Effector memory CD4-positive, alpha-beta T cell (primary cell): ENCODE data around the gene SCN2A.

Experiments
- DNase-seq, 3 donors: peaks; one replicate each; pipeline ENCODE4 v3.0.0-alpha.2; 2020
- H3K27ac ChIP-seq: 2 replicates; pipeline ENCODE4 v1.7.0; 2013; ENCODE audit warnings: mild to moderate bottlenecking, low read length, moderate library complexity; ENCODE audit not compliant: insufficient read depth, poor library complexity, severe bottlenecking
- H3K27me3 ChIP-seq: replicated peaks from 2 replicates; pipeline ENCODE4 v1.7.0; 2013; ENCODE audit warnings: mild to moderate bottlenecking, low read length; ENCODE audit not compliant: insufficient read depth, control insufficient read depth, poor library complexity, severe bottlenecking
- H3K36me3 ChIP-seq: 2 replicates; pipeline ENCODE4 v1.7.0; 2013; ENCODE audit warnings: mild to moderate bottlenecking, low read length, moderate library complexity; ENCODE audit not compliant: control insufficient read depth, insufficient read depth
- H3K4me1 ChIP-seq: 2 replicates; pipeline ENCODE4 v1.7.0; 2013; ENCODE audit warnings: low read length, mild to moderate bottlenecking; ENCODE audit not compliant: control insufficient read depth, insufficient read depth, poor library complexity, severe bottlenecking
- H3K4me3 ChIP-seq: 2 replicates; pipeline ENCODE4 v1.7.0; 2013; ENCODE audit warnings: low read length, low read depth, mild to moderate bottlenecking; ENCODE audit not compliant: insufficient read depth, poor library complexity, severe bottlenecking
- H3K9me3 ChIP-seq: 2 replicates; pipeline ENCODE4 v1.7.0; 2013; ENCODE audit warnings: mild to moderate bottlenecking, low read length, moderate library complexity; ENCODE audit not compliant: control insufficient read depth

SCN2A gene

GRCh38 chr2:165277295-165277694, 38.1 kb downstream of the SCN2A start:
- H3K27me3 ChIP-seq, result no peaks in the 10 kb centered on the region
- H3K4me1 ChIP-seq, result no peaks in the 10 kb centered on the region
- DNase-seq, result no peak
- no peaks in the 10 kb centered on the region for H3K9me3 ChIP-seq
- no peaks in the 10 kb centered on the region for H3K36me3 ChIP-seq
- no peak overlapping the region for H3K27ac ChIP-seq
- no peak overlapping the region for H3K4me3 ChIP-seq

DNA sequence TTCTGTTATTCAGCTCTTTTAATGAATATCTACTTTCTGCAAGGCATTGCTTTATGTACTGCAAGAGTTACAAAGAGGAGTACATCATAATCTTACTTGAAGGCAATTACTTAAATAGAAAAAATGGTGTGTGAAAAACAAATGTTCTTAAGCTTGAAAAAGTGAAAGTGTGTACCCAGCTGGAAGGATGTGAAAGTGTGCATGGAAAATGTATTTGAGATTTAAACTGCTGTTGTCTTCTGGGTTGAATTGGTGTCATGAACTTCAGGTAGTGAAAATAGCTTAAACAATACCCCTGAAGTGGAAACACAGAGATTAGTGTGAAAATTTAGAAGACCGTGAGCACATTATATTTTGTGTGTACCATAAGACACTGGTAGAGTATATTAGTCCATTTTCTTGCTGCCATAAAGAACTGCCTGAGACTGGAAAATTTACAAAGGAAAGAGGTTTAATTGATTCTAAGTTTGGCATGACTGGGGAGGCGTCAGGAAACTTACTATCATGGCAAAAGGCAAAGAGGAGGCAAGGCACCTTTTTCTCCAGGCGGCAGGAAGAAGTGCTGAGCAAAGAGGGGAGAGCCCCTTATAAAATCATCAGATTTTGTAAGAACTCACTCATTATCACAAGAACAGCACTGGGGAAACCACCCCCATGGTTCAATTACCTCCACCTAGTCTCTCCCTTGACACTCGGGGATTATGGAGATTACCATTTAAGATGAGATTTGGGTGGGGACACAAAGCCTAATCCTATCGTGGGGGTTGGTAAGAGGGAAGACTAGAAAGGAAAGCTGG, 38.8 kb downstream of the SCN2A start:
- Histone ChIP-seq H3K9me3 (no peaks in the 10 kb centered on the region), H3K36me3 (no peaks in the 10 kb centered on the region), H3K27me3 (no peaks in the 10 kb centered on the region), H3K4me1 (no peaks in the 10 kb centered on the region), H3K4me3 (no peak overlapping the region), H3K27ac (no peak overlapping the region)
- no peak for DNase-seq

GRCh38 chr2:165280356-165280755, 41.1 kb downstream of the SCN2A start:
- H3K4me1 ChIP-seq, result no peaks in the 10 kb centered on the region
- no peaks in the 10 kb centered on the region for H3K27me3 ChIP-seq
- DNase-seq, result no peak
- H3K4me3 ChIP-seq, result no peak overlapping the region
- H3K27ac ChIP-seq, result no peak overlapping the region
- H3K9me3 ChIP-seq, result no peaks in the 10 kb centered on the region
- no peaks in the 10 kb centered on the region for H3K36me3 ChIP-seq

- Histone ChIP-seq H3K36me3 (no peaks in the 10 kb centered on the region), H3K4me1 (no peaks in the 10 kb centered on the region), H3K4me3 (no peak overlapping the region), H3K27ac (no peak overlapping the region), H3K27me3 (no peaks in the 10 kb centered on the region), H3K9me3 (no peaks in the 10 kb centered on the region)
- no peak for DNase-seq
These were observed 42.2 kb downstream of the SCN2A start for GRCh38 chr2:165281387-165281786.

GRCh38 chr2:165283342-165283741, 44.1 kb downstream of the SCN2A start:
- H3K27me3 ChIP-seq, result no peaks in the 10 kb centered on the region
- no peaks in the 10 kb centered on the region for H3K36me3 ChIP-seq
- no peaks in the 10 kb centered on the region for H3K4me1 ChIP-seq
- no peak overlapping the region for H3K4me3 ChIP-seq
- DNase-seq, result no peak
- no peak overlapping the region for H3K27ac ChIP-seq
- no peaks in the 10 kb centered on the region for H3K9me3 ChIP-seq

- Histone ChIP-seq H3K4me1 (no peaks in the 10 kb centered on the region), H3K27me3 (no peaks in the 10 kb centered on the region), H3K27ac (no peak overlapping the region), H3K4me3 (no peak overlapping the region), H3K36me3 (no peaks in the 10 kb centered on the region), H3K9me3 (no peaks in the 10 kb centered on the region)
- DNase-seq, result no peak
These were observed 48.0 kb downstream of the SCN2A start for GRCh38 chr2:165287094-165287778.

DNA sequence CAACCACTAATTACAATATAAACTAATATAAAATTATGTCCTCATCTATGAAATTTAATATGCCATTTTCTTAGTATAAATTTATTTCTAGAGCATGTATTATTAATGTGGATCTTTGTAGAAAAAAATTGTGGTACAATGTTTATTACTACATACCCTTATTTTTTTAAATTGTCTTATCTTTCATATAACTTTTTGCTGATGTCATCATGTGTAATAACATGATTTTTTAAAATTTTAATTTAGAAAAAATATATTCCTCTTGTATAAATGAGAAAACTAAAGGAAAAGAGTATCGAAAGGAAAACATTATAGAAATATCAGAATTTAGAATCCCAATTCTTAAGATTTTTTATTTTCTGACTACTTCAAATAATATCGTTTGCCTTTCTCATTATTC, 49.9 kb downstream of the SCN2A start:
- H3K4me1 ChIP-seq, result no peaks in the 10 kb centered on the region
- DNase-seq, result no peak
- no peaks in the 10 kb centered on the region for H3K9me3 ChIP-seq
- no peaks in the 10 kb centered on the region for H3K27me3 ChIP-seq
- no peaks in the 10 kb centered on the region for H3K36me3 ChIP-seq
- H3K27ac ChIP-seq, result no peak overlapping the region
- no peak overlapping the region for H3K4me3 ChIP-seq

DNA sequence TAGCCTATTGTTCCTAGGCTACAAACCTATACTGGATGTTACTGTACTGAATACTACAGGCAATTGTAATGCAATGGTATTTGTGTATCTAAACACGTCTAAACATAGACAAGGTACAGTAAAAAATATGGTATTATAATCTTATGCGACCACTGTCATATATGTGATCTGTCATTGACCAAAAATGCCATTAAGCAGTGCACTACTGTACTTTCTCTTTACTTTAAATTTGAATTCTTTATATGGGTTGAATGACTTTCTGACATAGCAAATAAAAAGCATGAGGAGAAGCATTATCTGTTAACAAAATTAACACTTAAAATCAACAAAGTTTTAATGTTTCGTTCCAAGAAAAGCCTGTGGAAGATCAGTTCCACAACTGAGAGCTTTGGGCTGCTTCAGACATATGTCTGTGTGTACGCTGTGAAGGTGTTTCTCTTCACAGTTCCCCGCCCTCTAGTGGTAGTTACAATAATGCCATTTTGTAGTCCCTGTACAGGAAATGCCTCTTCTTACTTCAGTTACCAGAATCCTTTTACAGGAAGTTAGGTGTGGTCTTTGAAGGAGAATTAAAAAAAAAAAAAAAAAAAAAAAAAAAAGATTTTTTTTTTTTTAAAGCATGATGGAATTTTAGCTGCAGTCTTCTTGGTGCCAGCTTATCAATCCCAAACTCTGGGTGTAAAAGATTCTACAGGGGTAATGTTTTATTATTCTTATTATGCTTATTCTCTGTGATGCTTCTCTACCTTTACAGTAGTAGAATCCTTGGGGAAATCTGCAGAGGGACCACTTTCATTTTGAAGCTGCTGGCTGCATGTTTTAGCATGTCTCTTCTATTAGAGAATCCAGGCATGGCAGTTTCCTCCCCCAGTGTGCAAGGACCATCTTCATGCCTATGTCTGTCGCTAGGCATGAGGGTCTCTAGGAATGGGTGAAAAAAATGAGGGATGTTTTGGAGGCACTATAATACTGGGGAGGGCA, 54.5 kb downstream of the SCN2A start:
- H3K36me3 ChIP-seq, result no peaks in the 10 kb centered on the region
- no peaks in the 10 kb centered on the region for H3K9me3 ChIP-seq
- no peak overlapping the region for H3K4me3 ChIP-seq
- H3K4me1 ChIP-seq, result no peaks in the 10 kb centered on the region
- H3K27me3 ChIP-seq, result no peaks in the 10 kb centered on the region
- DNase-seq, result peak in 2 of 3 donors; percentile 2 to 12
- H3K27ac ChIP-seq, result no peak overlapping the region

GRCh38 chr2:165294912-165295311, 55.7 kb downstream of the SCN2A start:
- no peaks in the 10 kb centered on the region for H3K27me3 ChIP-seq
- no peak for DNase-seq
- no peaks in the 10 kb centered on the region for H3K36me3 ChIP-seq
- H3K27ac ChIP-seq, result no peak overlapping the region
- H3K4me3 ChIP-seq, result no peak overlapping the region
- no peaks in the 10 kb centered on the region for H3K9me3 ChIP-seq
- H3K4me1 ChIP-seq, result no peaks in the 10 kb centered on the region
